Measurements from ENCODE around the gene SLC28A3. TPM values are rescaled to one million over a fixed set of nuclear protein-coding genes. Genes with fewer than 3 reads are reported as not detected.

The SLC28A3 gene
- total RNA-seq, 6 donors from 2014 or later, result 0.11 to 3.6 (median 0.38) TPM

DNA sequence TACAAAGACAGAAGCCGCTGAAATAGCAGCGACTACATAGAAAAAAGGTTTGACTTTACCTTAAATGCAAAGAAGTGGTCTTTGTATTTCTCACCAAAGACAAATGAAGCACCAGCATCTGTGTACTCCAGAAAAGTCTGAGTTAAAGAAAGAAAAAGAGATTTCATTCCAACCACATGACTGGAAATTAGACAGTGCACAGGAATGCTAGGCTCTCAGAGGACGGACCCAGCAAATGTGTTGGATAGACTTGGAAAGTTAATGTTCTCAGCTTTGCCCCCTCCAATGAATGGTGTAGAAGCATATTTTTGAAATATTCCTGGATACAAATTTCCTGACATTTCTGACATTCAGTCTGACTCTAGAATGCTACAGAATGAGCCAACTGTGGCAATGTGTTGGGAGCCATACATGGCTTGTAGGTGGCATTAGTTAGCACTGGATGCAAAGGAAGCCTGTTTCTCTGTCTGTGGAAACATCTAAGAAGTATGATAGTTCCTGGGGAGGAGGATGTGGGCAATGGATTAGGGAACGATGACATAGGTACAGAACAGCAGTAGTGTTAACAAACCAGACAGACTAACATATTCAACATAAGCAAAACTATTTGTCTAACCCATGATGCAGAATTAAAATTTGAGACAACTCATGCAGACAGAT, 43.3 kb downstream of the SLC28A3 start:
- Histone ChIP-seq H3K9me3 (no peaks in the 10 kb centered on the region), H3K4me1 (peaks cover 0 to 13% (median 5%) of the 10 kb centered on the region in 4 donors), H3K27me3 (no peaks in the 10 kb centered on the region), H3K36me3 (no peaks in the 10 kb centered on the region), H3K27ac (no peak overlapping the region), H3K4me3 (no peak overlapping the region)
- no peak for DNase-seq
- no peak for TF ChIP-seq POLR2A (IDR thresholded peaks at IDR 0.05)
- no peak for TF ChIP-seq POLR2AphosphoS5 (IDR thresholded peaks at IDR 0.05)
- no peak for TF ChIP-seq EP300 (IDR thresholded peaks at IDR 0.05)
- TF ChIP-seq, protein P1, sequence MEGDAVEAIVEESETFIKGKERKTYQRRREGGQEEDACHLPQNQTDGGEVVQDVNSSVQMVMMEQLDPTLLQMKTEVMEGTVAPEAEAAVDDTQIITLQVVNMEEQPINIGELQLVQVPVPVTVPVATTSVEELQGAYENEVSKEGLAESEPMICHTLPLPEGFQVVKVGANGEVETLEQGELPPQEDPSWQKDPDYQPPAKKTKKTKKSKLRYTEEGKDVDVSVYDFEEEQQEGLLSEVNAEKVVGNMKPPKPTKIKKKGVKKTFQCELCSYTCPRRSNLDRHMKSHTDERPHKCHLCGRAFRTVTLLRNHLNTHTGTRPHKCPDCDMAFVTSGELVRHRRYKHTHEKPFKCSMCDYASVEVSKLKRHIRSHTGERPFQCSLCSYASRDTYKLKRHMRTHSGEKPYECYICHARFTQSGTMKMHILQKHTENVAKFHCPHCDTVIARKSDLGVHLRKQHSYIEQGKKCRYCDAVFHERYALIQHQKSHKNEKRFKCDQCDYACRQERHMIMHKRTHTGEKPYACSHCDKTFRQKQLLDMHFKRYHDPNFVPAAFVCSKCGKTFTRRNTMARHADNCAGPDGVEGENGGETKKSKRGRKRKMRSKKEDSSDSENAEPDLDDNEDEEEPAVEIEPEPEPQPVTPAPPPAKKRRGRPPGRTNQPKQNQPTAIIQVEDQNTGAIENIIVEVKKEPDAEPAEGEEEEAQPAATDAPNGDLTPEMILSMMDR (IDR thresholded peaks at IDR 0.05), result no peak
- WGBS, 2 donors, result 91 to 93% methylated on average over 4 of the region's 4 CpGs
- no peak for ATAC-seq (ENCODE audit: low FRiP score in 2 of 2)

DNA sequence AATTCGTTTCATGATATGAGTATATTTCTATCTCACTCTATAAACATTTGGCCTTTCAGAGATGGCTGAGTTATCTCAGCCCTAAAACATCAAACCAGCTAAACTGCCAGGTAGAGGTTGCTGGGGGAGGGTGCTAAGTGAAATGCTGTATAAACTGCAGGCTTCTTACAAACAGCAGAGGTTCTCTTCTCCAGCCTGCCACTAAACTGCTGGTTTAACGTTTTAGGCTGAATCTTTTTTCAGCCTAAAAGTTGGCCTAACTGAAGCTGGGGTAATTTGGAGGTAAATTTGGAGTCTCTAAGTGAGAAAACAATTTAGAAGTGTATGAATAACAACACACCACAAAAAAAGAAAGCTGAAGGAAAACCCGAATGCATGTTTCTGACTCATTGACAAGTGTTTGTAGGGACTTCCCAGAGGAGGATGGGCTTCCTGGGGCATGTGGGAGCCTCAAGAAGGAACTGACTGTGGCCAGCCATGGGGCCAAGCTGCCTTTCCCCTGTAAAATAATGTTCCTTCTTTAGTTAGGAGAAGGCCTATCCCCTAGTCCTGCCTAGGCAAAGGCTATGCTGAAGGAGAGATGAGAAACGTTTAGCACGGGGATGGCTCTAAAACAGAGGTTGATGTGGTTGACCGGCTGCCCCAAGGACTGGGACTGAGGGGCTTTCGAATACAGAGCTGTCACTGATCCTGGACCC, 44.3 kb downstream of the SLC28A3 start:
- Histone ChIP-seq H3K36me3 (no peaks in the 10 kb centered on the region), H3K4me3 (no peak overlapping the region), H3K27me3 (no peaks in the 10 kb centered on the region), H3K27ac (peak overlapping the region in 1 of 4 donors; percentile 46), H3K9me3 (no peaks in the 10 kb centered on the region), H3K4me1 (peaks cover 0 to 7% (median 0%) of the 10 kb centered on the region in 4 donors)
- no peak for TF ChIP-seq EP300 (IDR thresholded peaks at IDR 0.05)
- TF ChIP-seq, protein P1 (IDR thresholded peaks at IDR 0.05), result no peak
- no peak for TF ChIP-seq POLR2AphosphoS5 (IDR thresholded peaks at IDR 0.05)
- no peak for TF ChIP-seq POLR2A (IDR thresholded peaks at IDR 0.05)
- WGBS, 2 donors, result 65 to 68% methylated on average over 7 of the region's 7 CpGs
- ATAC-seq (ENCODE audit: low FRiP score in 2 of 2) (peak in 1 of 2 donors; percentile 56), DNase-seq (peak in 1 of 2 donors; percentile 46)

DNA sequence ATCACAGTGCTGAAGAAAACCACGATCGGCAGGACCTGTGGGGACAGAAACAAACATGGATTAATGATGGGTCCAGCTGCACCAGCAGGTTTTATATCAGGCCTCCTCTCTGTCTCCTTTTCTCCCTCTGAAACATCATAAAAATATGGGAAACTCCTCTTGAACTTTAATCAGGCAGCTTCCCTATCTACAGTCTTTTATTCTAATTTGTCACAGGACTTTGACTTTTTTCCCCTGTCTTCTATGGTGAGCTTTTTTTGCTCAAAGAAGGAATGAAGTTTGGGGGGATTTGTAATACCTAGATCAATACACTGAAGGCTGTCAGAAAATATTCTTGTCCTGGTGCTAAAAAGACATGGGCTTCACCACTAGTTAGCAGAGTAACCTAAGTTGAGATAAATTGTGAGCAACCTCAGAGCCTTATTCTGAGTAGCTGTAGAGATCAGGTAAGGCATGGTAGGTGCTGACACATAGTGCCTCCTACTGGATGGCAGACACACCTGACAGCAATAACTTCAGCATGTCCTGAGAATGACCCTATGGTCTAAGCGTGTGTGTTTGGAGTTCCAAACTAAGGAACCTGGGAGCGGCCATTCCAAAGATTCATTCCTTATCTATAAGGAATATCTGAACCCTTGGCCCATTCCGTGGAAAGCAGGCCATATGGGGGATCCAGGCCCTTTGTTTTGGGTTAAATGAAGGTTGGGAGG, 46.2 kb downstream of the SLC28A3 start:
- H3K9me3 ChIP-seq, result no peaks in the 10 kb centered on the region
- 84 to 93% methylated on average over 5 of the region's 5 CpGs for WGBS, 2 donors
- H3K27ac ChIP-seq, result no peak overlapping the region
- H3K36me3 ChIP-seq, result no peaks in the 10 kb centered on the region
- no peak overlapping the region for H3K4me3 ChIP-seq
- TF ChIP-seq EP300 (IDR thresholded peaks at IDR 0.05) (no peak), POLR2AphosphoS5 (IDR thresholded peaks at IDR 0.05) (no peak), POLR2A (IDR thresholded peaks at IDR 0.05) (no peak)
- TF ChIP-seq, protein P1 (IDR thresholded peaks at IDR 0.05), result no peak
- H3K27me3 ChIP-seq, result no peaks in the 10 kb centered on the region
- H3K4me1 ChIP-seq, result peaks cover 0 to 7% (median 0%) of the 10 kb centered on the region in 4 donors
- ATAC-seq (ENCODE audit: low FRiP score in 2 of 2), result no peak
- no peak for DNase-seq

DNA sequence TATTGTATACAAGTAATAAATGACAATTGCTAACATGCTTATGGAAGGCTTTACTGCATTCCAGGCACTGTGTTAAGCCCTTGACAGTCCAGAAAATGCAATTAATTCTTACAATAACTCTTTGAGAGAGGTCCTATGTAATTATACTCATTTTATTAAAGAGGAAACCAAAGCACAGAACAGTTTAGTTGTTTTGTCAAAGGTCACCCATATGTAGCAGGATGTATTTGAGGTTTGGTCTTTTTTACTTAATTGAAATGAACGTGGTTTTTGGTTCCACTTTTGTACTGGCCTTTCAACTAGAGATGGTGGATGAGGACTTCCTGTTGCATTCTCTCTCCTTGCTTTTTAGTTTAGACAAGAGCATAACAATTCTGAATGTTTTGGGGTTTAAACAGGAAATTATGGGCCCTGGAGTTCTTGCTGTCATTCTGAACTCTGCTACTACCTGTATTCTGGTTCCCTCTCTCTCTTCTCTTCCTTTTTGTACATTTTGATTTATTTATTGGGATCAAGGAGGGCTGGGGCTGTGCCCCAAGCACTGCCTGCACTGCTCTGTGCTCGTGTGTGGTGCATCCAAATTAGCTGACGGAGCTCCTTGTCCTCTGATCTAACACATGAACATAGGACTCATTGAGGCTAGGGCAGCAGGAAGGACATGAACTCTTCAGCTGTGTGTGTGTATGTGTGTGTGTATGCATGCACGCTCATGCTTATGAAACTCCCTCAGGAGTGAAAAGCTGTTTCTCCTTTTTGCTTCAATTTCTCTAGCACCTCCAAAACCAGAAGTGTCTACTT, 47.4 kb downstream of the SLC28A3 start:
- H3K27ac ChIP-seq, result peak overlapping the region in 1 of 4 donors; percentile 5
- ATAC-seq (ENCODE audit: low FRiP score in 2 of 2) (no peak), DNase-seq (no peak)
- TF ChIP-seq, protein P1 (IDR thresholded peaks at IDR 0.05), result no peak
- TF ChIP-seq POLR2AphosphoS5 (IDR thresholded peaks at IDR 0.05) (no peak), EP300 (IDR thresholded peaks at IDR 0.05) (no peak), POLR2A (IDR thresholded peaks at IDR 0.05) (no peak)
- H3K27me3 ChIP-seq, result no peaks in the 10 kb centered on the region
- no peaks in the 10 kb centered on the region for H3K9me3 ChIP-seq
- 65 to 74% methylated on average over 4 of the region's 4 CpGs for WGBS, 2 donors
- H3K36me3 ChIP-seq, result no peaks in the 10 kb centered on the region
- peaks cover 0 to 7% (median 0%) of the 10 kb centered on the region in 4 donors for H3K4me1 ChIP-seq
- H3K4me3 ChIP-seq, result no peak overlapping the region

All from upper lobe of left lung (tissue), 6 donors.